B cell (primary cell): ENCODE results near the gene ACBD4. TPM values are rescaled to one million over a fixed set of nuclear protein-coding genes. Genes with fewer than 3 reads are reported as not detected.

Experiments
- ATAC-seq: fragments of 200-7000 bp; cut with Tn5 transposase; one replicate; pipeline ENCODE4 v1.10.0; 2021; ENCODE audit warnings: low read depth, mild to moderate bottlenecking, moderate number of reproducible peaks, moderate library complexity
- CTCF ChIA-PET: fragments of 350-600 bp; sonication (Branson Sonifier 250); formaldehyde crosslinking; loops from one replicate; lab custom pipeline; 2021; ENCODE audit warnings: antibody characterized with exemption, inconsistent platforms; lab: Charles Lee
- POLR2A ChIA-PET: fragments of 350-600 bp; sonication (Branson Sonifier 250); formaldehyde crosslinking; loops from one replicate; lab custom pipeline; 2021; ENCODE audit warnings: antibody characterized with exemption; lab: Charles Lee
- DNase-seq: peaks from one replicate; pipeline ENCODE4 v3.0.0; 2013
- H2AFZ ChIP-seq: 2 replicates; pipeline ENCODE4 v1.6.1; 2012; ENCODE audit warnings: mild to moderate bottlenecking, low read depth, low read length; ENCODE audit not compliant: insufficient read depth, poor library complexity, severe bottlenecking
- H3K27ac ChIP-seq, 2 donors: 1 replicate in 1 of 2; 2 replicates in 1 of 2; pipeline ENCODE4 v1.5.1; 2012 to 2013; ENCODE audit warnings: low read length in 2 of 2, mild to moderate bottlenecking in 2 of 2, moderate library complexity in 1 of 2
- H3K27me3 ChIP-seq, 4 experiments: fragments of 200-600 bp in 1 of 4; sonication (generic) in 1 of 4; replicated peaks in 1 of 4; 1 replicate in 2 of 4; 2 replicates in 2 of 4; pipeline versions ENCODE4 v1.6.1 to v1.7.0; 2013 to 2016; ENCODE audit warnings: low read length in 3 of 4, mild to moderate bottlenecking in 2 of 4, mixed read lengths in 1 of 4, moderate library complexity in 1 of 4; ENCODE audit not compliant: insufficient read depth in 4 of 4, control insufficient read depth in 3 of 4; ENCODE audit errors: control extremely low read depth in 1 of 4
- H3K36me3 ChIP-seq, 2 experiments: replicated peaks in 1 of 2; 1 replicate in 1 of 2; 2 replicates in 1 of 2; pipeline versions ENCODE4 v1.6.1 to v1.7.1; 2013; ENCODE audit warnings: low read length in 1 of 2; ENCODE audit not compliant: insufficient read depth in 2 of 2, control insufficient read depth in 1 of 2; ENCODE audit errors: control extremely low read depth in 1 of 2, extremely low read depth in 1 of 2
- H3K4me1 ChIP-seq, 2 donors: fragments of 200-600 bp in 1 of 2; sonication (generic) in 1 of 2; 1 replicate in 1 of 2; 2 replicates in 1 of 2; pipeline versions ENCODE4 v1.5.1 to v1.6.1; 2013 to 2017; ENCODE audit warnings: low read length in 2 of 2; ENCODE audit not compliant: control insufficient read depth in 2 of 2, insufficient read depth in 2 of 2
- H3K4me2 ChIP-seq: replicated peaks from 2 replicates; pipeline ENCODE3; 2012; ENCODE audit warnings: mild to moderate bottlenecking, low read depth, low read length; ENCODE audit not compliant: poor library complexity, severe bottlenecking
- H3K4me3 ChIP-seq, 5 experiments: fragments of 200-600 bp in 1 of 5; sonication (generic) in 1 of 5; 1 replicate in 3 of 5; 2 replicates in 2 of 5; pipeline versions ENCODE4 v1.5.1 to v1.7.0; 2011 to 2016; ENCODE audit warnings: low read length in 4 of 5, mild to moderate bottlenecking in 4 of 5, low read depth in 2 of 5, control low read depth in 1 of 5, moderate library complexity in 1 of 5; ENCODE audit not compliant: insufficient read depth in 1 of 5; ENCODE audit errors: control extremely low read depth in 1 of 5, extremely low read depth in 1 of 5
- H3K79me2 ChIP-seq: fragments of 200-600 bp; sonication (generic); one replicate; pipeline ENCODE4 v1.6.0; 2016; ENCODE audit warnings: low read length; ENCODE audit not compliant: control insufficient read depth, insufficient read depth
- H3K9ac ChIP-seq: fragments of 200-600 bp; sonication (generic); 2 replicates; pipeline ENCODE4 v1.6.1; 2017; ENCODE audit warnings: mild to moderate bottlenecking, low read length, moderate library complexity
- H3K9me3 ChIP-seq, 3 donors: one replicate each; pipeline versions ENCODE4 v1.6.1 to v1.7.1; 2013; ENCODE audit warnings: low read length in 2 of 3; ENCODE audit not compliant: control insufficient read depth in 2 of 3, insufficient read depth in 1 of 3; ENCODE audit errors: control extremely low read depth in 1 of 3
- H4K20me1 ChIP-seq: 2 replicates; pipeline ENCODE4 v1.6.0; 2012; ENCODE audit warnings: mild to moderate bottlenecking, low read length; ENCODE audit not compliant: insufficient read depth, control insufficient read depth, poor library complexity, severe bottlenecking
- H3K27ac Mint-ChIP-seq: one replicate; pipeline ENCODE4 v1.8.0; 2021; ENCODE audit warnings: mixed read lengths
- H3K27me3 Mint-ChIP-seq: one replicate; pipeline ENCODE4 v1.8.0; 2021; ENCODE audit warnings: mixed read lengths
- H3K4me1 Mint-ChIP-seq: one replicate; pipeline ENCODE4 v1.8.0; 2021; ENCODE audit warnings: mixed read lengths
- H3K4me3 Mint-ChIP-seq: one replicate; pipeline ENCODE4 v1.8.0; 2021; ENCODE audit warnings: mixed read lengths
- H3K9me3 Mint-ChIP-seq: one replicate; pipeline ENCODE4 v1.8.0; 2022; ENCODE audit warnings: mixed read lengths; ENCODE audit not compliant: insufficient read depth
- CTCF ChIP-seq: fragments of 200-600 bp; IDR thresholded peaks from one replicate; pipeline ENCODE4 v1.8.0; 2022; ENCODE audit warnings: antibody characterized with exemption, mild to moderate bottlenecking
- EZH2 ChIP-seq: IDR thresholded peaks from 2 replicates; pipeline ENCODE4 v1.6.1; 2012; ENCODE audit warnings: borderline replicate concordance, low read depth, mild to moderate bottlenecking, moderate library complexity, low read length; ENCODE audit not compliant: insufficient read depth, poor library complexity, severe bottlenecking
- WGBS: methylation state at CpG from one replicate; pipeline ENCODE4 v1.1.5; 2013; ENCODE audit warnings: missing lambda C conversion rate; ENCODE audit not compliant: insufficient coverage; 5-methylcytosine and 5-hydroxymethylcytosine counted together
- intact Hi-C: fragments of 100-400 bp; cut with micrococcal nuclease; formaldehyde crosslinking; loops from one replicate; pipeline ENCODE4 v1.10.0; 2022
- polyA plus RNA-seq: library from polyadenylated mRNA; depleted of rRNA; stranded (reverse); fragments of >200 nt; gene quantifications from 2 replicates; pipeline ENCODE4 v1.2.3, GENCODE V29; 2012
- total RNA-seq, 2 donors: library from RNA; stranded (reverse); fragments of 120-200 nt in 1 of 2; gene quantifications; 1 replicate in 1 of 2; 2 replicates in 1 of 2; pipeline versions ENCODE4 v1.2.3 to v1.2.4, GENCODE V29; 2013 to 2022

ACBD4 gene
- total and polyA plus RNA-seq, 2 donors (not counting 1 experiment from before 2014, with no cell fraction given), result 36.8 to 39.4 TPM

- no peak overlapping the region for H3K4me3 Mint-ChIP-seq
- no peak for TF ChIP-seq CTCF
- TF ChIP-seq EZH2, result no peak
- Histone ChIP-seq H3K27ac (no peak overlapping the region), H3K9ac (no peak overlapping the region), H3K79me2 (no peaks in the 10 kb centered on the region), H3K9me3 (no peaks in the 10 kb centered on the region), H3K4me2 (no peak overlapping the region), H4K20me1 (no peaks in the 10 kb centered on the region), H3K27me3 (no peaks in the 10 kb centered on the region), H2AFZ (no peak overlapping the region), H3K36me3 (no peaks in the 10 kb centered on the region), H3K4me1 (peaks cover 11 to 16% of the 10 kb centered on the region in 2 donors), H3K4me3 (no peak overlapping the region)
- ChIA-PET CTCF (interaction anchor here (1.4 kb wide), 1 partner anchor 20 kb away, joined by 5 read pairs; no protein-coding TSS in a partner anchor), POLR2A (interaction anchor here (0.6 kb wide), 1 partner anchor 12 kb away, joined by 4 read pairs; no protein-coding TSS in a partner anchor)
- intact Hi-C loops, result no loop called here
- H3K9me3 Mint-ChIP-seq, result no peaks in the 10 kb centered on the region
- ATAC-seq (no peak), DNase-seq (no peak)
- H3K27ac Mint-ChIP-seq, result no peak overlapping the region
- 98% methylated on average over 39 of the region's 43 CpGs for WGBS
- peaks cover 12% of the 10 kb centered on the region for H3K4me1 Mint-ChIP-seq
- no peaks in the 10 kb centered on the region for H3K27me3 Mint-ChIP-seq
Observed at GRCh38 chr17:45168991-45169752, 33.7 kb downstream of the ACBD4 start.

- ChIA-PET POLR2A (interaction anchor here (0.5 to 3.6 kb wide), 4 partner anchors 9 to 21 kb away, joined by 3 to 23 read pairs (median 13); partner anchors contain the start of genes HEXIM1 and HEXIM2), CTCF (interaction anchor here (0.9 to 1.4 kb wide), 2 partner anchors 21 to 35 kb away, joined by 4 to 5 read pairs; partner anchors contain the start of gene ACBD4)
- Histone ChIP-seq H3K4me3 (no peak overlapping the region), H3K9me3 (no peaks in the 10 kb centered on the region), H2AFZ (no peak overlapping the region), H3K36me3 (no peaks in the 10 kb centered on the region), H3K4me2 (no peak overlapping the region), H3K9ac (no peak overlapping the region), H3K27ac (no peak overlapping the region), H3K27me3 (no peaks in the 10 kb centered on the region), H3K4me1 (peaks cover 11 to 16% of the 10 kb centered on the region in 2 donors), H3K79me2 (no peaks in the 10 kb centered on the region), H4K20me1 (no peaks in the 10 kb centered on the region)
- ATAC-seq (no peak), DNase-seq (no peak)
- TF ChIP-seq EZH2 (no peak), CTCF (no peak)
- Mint-ChIP-seq H3K4me3 (no peak overlapping the region), H3K27me3 (no peaks in the 10 kb centered on the region), H3K27ac (peak overlapping the region; percentile 50), H3K9me3 (no peaks in the 10 kb centered on the region), H3K4me1 (peaks cover 12% of the 10 kb centered on the region)
- intact Hi-C loops, result no loop called here
- WGBS, result 92% methylated on average over 11 of the region's 12 CpGs
Observed at GRCh38 chr17:45170280-45170930, 34.9 kb downstream of the ACBD4 start.
